Measurements from ENCODE around the gene CLEC4G. TPM values are rescaled to one million over a fixed set of nuclear protein-coding genes. Genes with fewer than 3 reads are reported as not detected.
A peak's percentile ranks its signal among the peaks of the same experiment; 100 is the strongest.

CLEC4G gene
- total and polyA plus RNA-seq, 2 of the 13 experiments (the other 11 are each of a cell fraction or from before 2014, with no cell fraction given) = not detected

- TF ChIP-seq ZBTB14 (CRISPR knock-in tag; IDR thresholded peaks at IDR 0.05) (0 out of 2 replicates have a peak, but pooled peaks have one; percentile 51), ZNF101 (CRISPR knock-in tag; IDR thresholded peaks at IDR 0.05; ENCODE audit: borderline replicate concordance, low read depth) (peak; percentile 46; the same call in 1 of the 2 replicates), SP4 (CRISPR knock-in tag; IDR thresholded peaks at IDR 0.05) (peak; percentile 85; the same call in 1 of the 2 replicates), KLF13 (CRISPR knock-in tag; IDR thresholded peaks at IDR 0.05) (0 out of 2 replicates have a peak, but pooled peaks have one; percentile 14), KDM6A (CRISPR knock-in tag; IDR thresholded peaks at IDR 0.05; ENCODE audit: low read depth) (no peak), ZBTB7A (CRISPR knock-in tag; IDR thresholded peaks at IDR 0.05) (peak; percentile 95), SMAD1 (CRISPR knock-in tag; IDR thresholded peaks at IDR 0.05; ENCODE audit: borderline replicate concordance, low read depth) (peak; percentile 63; the same call in 1 of the 2 replicates), DNMT1 (CRISPR knock-in tag; IDR thresholded peaks at IDR 0.05) (peak; percentile 73), PITX1 (CRISPR knock-in tag; IDR thresholded peaks at IDR 0.05) (no peak), PATZ1 (CRISPR knock-in tag; IDR thresholded peaks at IDR 0.05) (0 out of 2 replicates have a peak, but pooled peaks have one; percentile 37), PPARG (CRISPR knock-in tag; conservative IDR thresholded peaks at IDR 0.05) (peak; percentile 61; the same call in 1 of the 2 replicates), ZNF446 (CRISPR knock-in tag; IDR thresholded peaks at IDR 0.05) (peak; percentile 68; the same call in 1 of the 2 replicates), ZNF710 (CRISPR knock-in tag; IDR thresholded peaks at IDR 0.05; ENCODE audit: borderline replicate concordance) (0 out of 2 replicates have a peak, but pooled peaks have one; percentile 6), ZMYM4 (CRISPR knock-in tag; IDR thresholded peaks at IDR 0.05) (peak; percentile 72; the same call in 1 of the 2 replicates), SIN3A (IDR thresholded peaks at IDR 0.05; ENCODE audit: borderline replicate concordance, low read depth, low read length) (peak; percentile 51; the same call in 1 of the 2 replicates), ZNF160 (CRISPR knock-in tag; IDR thresholded peaks at IDR 0.05) (no peak; the same call in 1 of the 2 replicates), AGO1 (IDR thresholded peaks at IDR 0.05; ENCODE audit: low read depth, low read length, poor library complexity, severe bottlenecking) (peak; percentile 38), DPF2 (CRISPR knock-in tag; IDR thresholded peaks at IDR 0.05; ENCODE audit: borderline replicate concordance, low read depth) (no peak), KDM2A (CRISPR knock-in tag; IDR thresholded peaks at IDR 0.05; ENCODE audit: borderline replicate concordance, low read depth) (peak; percentile 59), ASH2L (IDR thresholded peaks at IDR 0.05; ENCODE audit: insufficient read length, low read depth, low read length) (peak; percentile 26), GATA4 (IDR thresholded peaks at IDR 0.05; ENCODE audit: borderline replicate concordance, low read depth) (no peak), ZNF274 (CRISPR knock-in tag; IDR thresholded peaks at IDR 0.05) (peak; percentile 87), MEIS2 (CRISPR knock-in tag; IDR thresholded peaks at IDR 0.05) (peak; percentile 48; the same call in 1 of the 2 replicates), ELF3 (CRISPR knock-in tag; IDR thresholded peaks at IDR 0.05) (peak; percentile 67), ZNF777 (CRISPR knock-in tag; IDR thresholded peaks at IDR 0.05) (peak; percentile 96)
These were observed 51.1 kb downstream of the CLEC4G start, which contains the start of gene TRAPPC5 (continued) for GRCh38 chr19:7680606-7681339.
